HUDEP-2 (cell line): Measurements from ENCODE around the gene DSC1.

Source experiments
- DNase-seq, 76 experiments: peaks; one replicate each; lab custom pipeline; 2025; ENCODE audit not compliant: unreplicated experiment in 76 of 76; lab: John Stamatoyannopoulos, UW

Gene DSC1

GRCh38 chr18:31112804-31113203 lies 49.9 kb downstream of the DSC1 start:
- no peak for DNase-seq

GRCh38 chr18:31105733-31106132 lies 56.9 kb downstream of the DSC1 start:
- no peak for DNase-seq

GRCh38 chr18:31104444-31104843 lies 58.2 kb downstream of the DSC1 start:
- no peak for DNase-seq

GRCh38 chr18:31103423-31103822 lies 59.2 kb downstream of the DSC1 start:
- DNase-seq: no peak

- DNase-seq: no peak
Observed at GRCh38 chr18:31102941-31103340, 59.7 kb downstream of the DSC1 start.

- DNase-seq: no peak
Observed at GRCh38 chr18:31102025-31102684, 60.5 kb downstream of the DSC1 start, which contains the start of gene DSC2. Gene DSC2, minus strand, starts transcription at chr18:31102421. Its CDS starts 450 bp downstream, at chr18:31101971.

GRCh38 chr18:31101183-31102024 lies 61.3 kb downstream of the DSC1 start:
- DNase-seq: no peak

- DNase-seq: no peak
Observed at GRCh38 chr18:31100436-31101182, 62.0 kb downstream of the DSC1 start.

GRCh38 chr18:31099450-31100230 lies 63.0 kb downstream of the DSC1 start:
- DNase-seq: no peak

- DNase-seq: no peak
Observed at GRCh38 chr18:31098878-31099277, 63.8 kb downstream of the DSC1 start.

- DNase-seq: no peak
Observed at GRCh38 chr18:31097666-31098065, 65.0 kb downstream of the DSC1 start.

- DNase-seq: no peak
Observed at GRCh38 chr18:31093880-31094279, 68.8 kb downstream of the DSC1 start.

GRCh38 chr18:31093294-31093693 lies 69.4 kb downstream of the DSC1 start:
- no peak for DNase-seq

- DNase-seq: no peak
Observed at GRCh38 chr18:31091350-31091749, 71.3 kb downstream of the DSC1 start.

- DNase-seq: no peak
Observed at GRCh38 chr18:31088532-31088931, 74.1 kb downstream of the DSC1 start.

GRCh38 chr18:31079973-31080372 lies 82.7 kb downstream of the DSC1 start:
- no peak for DNase-seq
